Activated T-cell treated with anti-CD3 and anti-CD28 coated beads, Interleukin-2, amount 50 U/mL, for 24 hours (primary cell): ENCODE data around the gene RBP4.

Experiments used
- DNase-seq: peaks from one replicate; pipeline ENCODE4 v3.0.0-alpha.2; 2020
- H3K27ac Mint-ChIP-seq: 2 replicates; pipeline ENCODE4 v1.8.0; 2020; ENCODE audit warnings: mild to moderate bottlenecking, mixed read lengths
- H3K27me3 Mint-ChIP-seq: 2 replicates; pipeline ENCODE4 v1.8.0; 2020; ENCODE audit warnings: mixed read lengths
- H3K36me3 Mint-ChIP-seq: 2 replicates; pipeline ENCODE4 v1.8.0; 2020; ENCODE audit warnings: low read depth, mixed read lengths
- H3K4me1 Mint-ChIP-seq: 2 replicates; pipeline ENCODE4 v1.8.0; 2020; ENCODE audit warnings: low read depth, mixed read lengths
- H3K4me3 Mint-ChIP-seq: 2 replicates; pipeline ENCODE4 v1.8.0; 2020; ENCODE audit warnings: mild to moderate bottlenecking, moderate library complexity, mixed read lengths
- H3K9me3 Mint-ChIP-seq: 2 replicates; pipeline ENCODE4 v1.8.0; 2020; ENCODE audit warnings: mixed read lengths

Gene RBP4

GRCh38 chr10:93601146-93601773 is at the start of gene RBP4:
TSS of gene RBP4 (minus strand) at chr10:93601235. CDS start at chr10:93601028, 207 bp downstream.
- Mint-ChIP-seq H3K4me1 (peaks cover 4% of the 10 kb centered on the region), H3K4me3 (no peak within 1 kb of the TSS), H3K27ac (no peak within 1 kb of the TSS), H3K27me3 (peaks cover 53% of the 10 kb centered on the region), H3K9me3 (no peaks in the 10 kb centered on the region), H3K36me3 (no peaks in the 10 kb centered on the region)
- DNase-seq = no peak

GRCh38 chr10:93639791-93640190 is 38.8 kb upstream of the RBP4 start:
- H3K4me1 Mint-ChIP-seq = no peaks in the 10 kb centered on the region
- no peaks in the 10 kb centered on the region for H3K36me3 Mint-ChIP-seq
- H3K9me3 Mint-ChIP-seq = no peaks in the 10 kb centered on the region
- no peak overlapping the region for H3K4me3 Mint-ChIP-seq
- H3K27me3 Mint-ChIP-seq = peaks cover 18% of the 10 kb centered on the region
- DNase-seq = no peak
- H3K27ac Mint-ChIP-seq = no peak overlapping the region

DNA sequence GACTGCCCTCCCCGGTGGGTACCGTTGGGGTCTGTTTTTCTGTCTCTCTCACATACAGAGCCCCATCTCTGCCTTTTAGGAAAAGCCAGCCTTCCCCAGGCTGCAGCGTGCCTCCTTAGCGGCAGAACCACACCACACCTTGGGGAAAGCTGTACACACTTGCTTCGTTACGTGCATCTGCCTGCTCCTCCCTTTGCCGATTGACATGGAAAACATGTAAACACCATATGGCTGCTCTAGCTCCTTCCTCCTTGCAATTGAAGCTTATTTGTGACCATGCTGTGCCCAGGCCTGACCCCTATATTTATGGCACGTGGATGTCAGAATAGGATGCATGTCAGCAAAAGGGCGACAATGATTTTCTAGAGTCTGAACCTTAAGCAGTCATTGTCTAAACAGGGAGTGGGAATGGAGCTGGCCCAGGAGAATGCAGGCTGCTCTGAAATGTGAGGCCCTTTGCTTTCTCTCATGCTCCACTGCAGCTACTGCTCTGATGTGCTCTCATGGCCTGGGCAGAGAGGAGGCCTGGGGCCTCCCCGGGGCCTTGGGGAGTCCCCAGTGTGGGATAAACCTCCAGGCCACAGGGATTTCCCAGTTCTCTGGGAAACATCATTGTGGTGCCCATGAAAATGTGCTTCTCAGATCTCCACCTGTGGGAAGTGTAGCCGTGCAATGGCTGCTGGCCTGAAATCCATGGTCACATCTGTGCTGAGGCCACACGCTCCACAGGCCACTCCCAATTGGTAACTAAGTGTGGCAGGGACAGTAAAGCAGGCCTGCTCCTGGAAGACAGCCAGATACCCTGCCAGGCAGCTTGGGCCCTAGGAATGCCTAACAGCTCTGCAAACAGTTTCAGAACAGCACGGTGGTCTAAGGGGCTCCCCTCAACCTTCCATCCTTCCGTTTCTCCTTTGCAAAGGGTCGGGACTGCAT is 29.9 kb upstream of the RBP4 start:
- Mint-ChIP-seq H3K27me3 (peaks cover 20% of the 10 kb centered on the region), H3K4me3 (no peak overlapping the region), H3K9me3 (no peaks in the 10 kb centered on the region), H3K4me1 (no peaks in the 10 kb centered on the region), H3K27ac (no peak overlapping the region), H3K36me3 (no peaks in the 10 kb centered on the region)
- no peak for DNase-seq

DNA sequence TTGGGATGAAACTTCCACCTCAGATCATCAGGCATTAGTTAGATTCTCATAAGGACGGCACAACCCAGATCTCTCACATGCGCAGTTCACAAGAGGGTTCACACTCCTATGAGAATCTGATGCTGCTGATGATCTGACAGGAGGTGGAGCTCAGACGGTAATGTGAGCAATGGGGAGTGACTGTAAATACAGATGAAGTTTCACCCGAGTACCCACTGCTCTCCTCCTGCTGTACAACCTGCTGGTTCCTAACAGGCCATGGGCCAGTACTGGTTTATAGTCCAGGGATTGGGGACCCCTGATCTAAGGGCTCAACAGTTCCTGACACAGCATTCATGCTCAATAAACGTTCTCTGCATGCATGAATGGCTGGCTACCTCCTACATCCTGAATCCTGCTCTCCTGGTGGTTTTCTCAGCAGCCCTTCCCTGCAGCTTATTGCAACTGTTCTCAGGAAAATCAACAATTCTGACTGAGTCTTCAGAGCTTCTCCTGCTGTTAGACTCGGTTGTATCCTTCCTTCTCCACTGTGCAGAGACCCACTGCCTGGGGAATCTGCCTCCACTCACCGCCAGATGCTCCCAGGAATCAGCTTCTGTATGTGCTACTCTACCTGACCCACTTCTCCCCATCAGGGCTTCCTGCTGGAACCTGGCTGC is 28.7 kb upstream of the RBP4 start:
- H3K9me3 Mint-ChIP-seq = no peaks in the 10 kb centered on the region
- no peak overlapping the region for H3K27ac Mint-ChIP-seq
- no peaks in the 10 kb centered on the region for H3K4me1 Mint-ChIP-seq
- no peak for DNase-seq
- no peak overlapping the region for H3K4me3 Mint-ChIP-seq
- peaks cover 20% of the 10 kb centered on the region for H3K27me3 Mint-ChIP-seq
- no peaks in the 10 kb centered on the region for H3K36me3 Mint-ChIP-seq

DNA sequence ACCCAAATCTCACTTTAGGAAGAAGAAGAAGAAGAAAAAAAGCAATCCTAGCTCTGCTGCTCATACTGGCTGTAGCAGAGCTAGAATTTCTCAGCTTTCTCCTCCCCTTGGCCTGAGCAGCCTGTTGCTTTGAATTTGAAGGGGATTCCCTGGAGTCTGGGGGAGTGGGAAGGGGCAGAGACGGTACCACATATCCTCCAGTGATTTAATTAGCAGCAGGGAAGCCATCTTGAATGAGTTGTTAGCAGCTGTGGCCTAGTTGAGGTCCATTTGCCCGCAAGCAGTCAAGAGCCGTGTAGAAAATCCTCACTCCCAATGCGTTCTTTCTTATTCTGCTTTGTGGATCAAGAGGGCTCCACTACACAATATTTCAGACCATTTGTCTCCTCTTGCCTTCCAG is 27.8 kb upstream of the RBP4 start:
- H3K27ac Mint-ChIP-seq = no peak overlapping the region
- H3K27me3 Mint-ChIP-seq = peaks cover 20% of the 10 kb centered on the region
- no peaks in the 10 kb centered on the region for H3K9me3 Mint-ChIP-seq
- no peaks in the 10 kb centered on the region for H3K4me1 Mint-ChIP-seq
- H3K4me3 Mint-ChIP-seq = no peak overlapping the region
- H3K36me3 Mint-ChIP-seq = no peaks in the 10 kb centered on the region
- DNase-seq = no peak

DNA sequence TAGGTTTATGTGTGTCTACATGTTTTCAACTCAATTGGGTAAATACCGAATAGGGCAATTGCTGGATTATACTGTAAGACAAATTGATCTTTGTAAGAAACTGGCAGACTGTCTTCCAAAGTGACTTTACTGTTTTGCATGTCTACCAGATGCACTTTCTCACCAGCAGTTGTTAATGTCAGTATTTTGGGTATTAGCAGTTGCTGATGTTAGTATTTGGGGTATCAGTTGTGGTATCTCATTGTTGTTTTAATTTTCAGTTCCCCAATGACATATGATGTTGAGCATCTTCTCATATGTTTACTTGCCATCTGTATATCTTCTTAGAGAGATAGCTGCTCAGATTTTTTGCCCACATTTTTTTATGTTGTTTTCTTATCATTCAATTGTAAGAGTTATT is 21.9 kb upstream of the RBP4 start:
- no peak overlapping the region for H3K4me3 Mint-ChIP-seq
- H3K36me3 Mint-ChIP-seq = no peaks in the 10 kb centered on the region
- no peaks in the 10 kb centered on the region for H3K4me1 Mint-ChIP-seq
- peaks cover 14% of the 10 kb centered on the region for H3K27me3 Mint-ChIP-seq
- no peak for DNase-seq
- H3K27ac Mint-ChIP-seq = no peak overlapping the region
- H3K9me3 Mint-ChIP-seq = no peaks in the 10 kb centered on the region

DNA sequence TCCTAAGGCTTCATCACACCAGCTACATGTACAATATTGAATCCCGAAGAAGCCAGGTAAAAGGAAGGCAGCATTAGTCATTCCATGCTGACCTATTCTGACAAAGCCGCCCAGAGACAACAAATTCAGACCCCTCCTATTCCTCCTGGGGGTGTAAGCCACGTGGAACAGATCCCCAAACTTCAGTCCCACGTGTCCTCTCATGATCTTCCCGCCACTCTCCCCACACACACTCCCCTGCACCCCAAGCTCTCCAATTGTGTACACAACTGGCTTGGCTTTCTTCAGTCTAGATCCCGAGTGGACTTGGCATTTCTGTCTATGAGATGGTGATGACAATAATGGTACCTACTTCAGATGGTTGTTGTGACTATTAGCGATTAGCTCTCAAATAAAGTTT is 19.9 kb upstream of the RBP4 start:
- DNase-seq = no peak
- Mint-ChIP-seq H3K27ac (no peak overlapping the region), H3K27me3 (peaks cover 7% of the 10 kb centered on the region), H3K4me3 (no peak overlapping the region), H3K9me3 (no peaks in the 10 kb centered on the region), H3K36me3 (no peaks in the 10 kb centered on the region), H3K4me1 (no peaks in the 10 kb centered on the region)

GRCh38 chr10:93615576-93616235 is 14.7 kb upstream of the RBP4 start:
- DNase-seq = no peak
- Mint-ChIP-seq H3K27ac (no peak overlapping the region), H3K9me3 (no peaks in the 10 kb centered on the region), H3K27me3 (peaks cover 9% of the 10 kb centered on the region), H3K4me3 (no peak overlapping the region), H3K4me1 (no peaks in the 10 kb centered on the region), H3K36me3 (no peaks in the 10 kb centered on the region)

- no peak overlapping the region for H3K27ac Mint-ChIP-seq
- H3K27me3 Mint-ChIP-seq = peaks cover 10% of the 10 kb centered on the region
- no peaks in the 10 kb centered on the region for H3K9me3 Mint-ChIP-seq
- no peak overlapping the region for H3K4me3 Mint-ChIP-seq
- no peak for DNase-seq
- H3K4me1 Mint-ChIP-seq = no peaks in the 10 kb centered on the region
- H3K36me3 Mint-ChIP-seq = no peaks in the 10 kb centered on the region
Observed at GRCh38 chr10:93614101-93614825, 13.2 kb upstream of the RBP4 start.

DNA sequence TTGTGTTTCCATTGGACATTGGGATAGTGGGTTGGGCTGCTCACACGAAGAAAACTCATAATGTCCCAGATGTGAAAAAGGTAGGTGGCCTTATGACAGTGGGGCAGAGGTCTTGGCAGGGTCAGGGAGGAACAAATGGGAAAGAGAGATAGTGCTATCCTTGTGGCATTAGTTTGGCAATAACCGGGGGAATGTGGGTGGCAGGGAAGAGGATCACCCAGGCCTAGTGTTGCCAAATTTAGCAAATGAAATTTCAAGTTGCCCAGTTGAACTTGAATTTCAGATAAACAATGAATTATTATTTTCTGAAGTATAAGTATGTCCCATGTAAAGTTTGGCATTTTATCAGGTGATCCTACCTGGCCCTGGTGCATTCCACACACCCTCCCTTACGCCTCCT is 12.1 kb upstream of the RBP4 start:
- DNase-seq = no peak
- H3K36me3 Mint-ChIP-seq = no peaks in the 10 kb centered on the region
- H3K9me3 Mint-ChIP-seq = no peaks in the 10 kb centered on the region
- no peak overlapping the region for H3K27ac Mint-ChIP-seq
- H3K27me3 Mint-ChIP-seq = peaks cover 15% of the 10 kb centered on the region
- H3K4me3 Mint-ChIP-seq = no peak overlapping the region
- H3K4me1 Mint-ChIP-seq = no peaks in the 10 kb centered on the region

DNA sequence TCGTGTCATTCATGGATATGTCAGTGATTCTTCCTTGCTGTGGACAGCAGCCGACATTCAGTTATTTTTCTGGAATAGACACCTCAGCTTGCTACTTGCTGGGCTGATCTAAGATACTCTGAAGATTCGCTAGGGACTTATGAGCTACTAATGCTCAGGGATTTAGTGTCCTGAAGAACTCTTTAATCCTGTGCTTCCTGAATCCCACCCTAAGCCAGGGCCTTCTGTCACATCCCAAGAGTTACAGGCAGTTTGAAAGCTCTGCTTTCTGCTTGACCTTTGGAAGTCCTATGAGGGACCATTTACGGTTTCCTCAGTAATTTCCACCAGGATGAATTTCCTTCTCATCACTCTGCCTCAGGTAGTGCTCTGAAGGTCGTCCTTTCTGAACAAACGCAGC is 11.3 kb upstream of the RBP4 start, which contains the start of gene PDE6C:
PDE6C (plus strand) TSS at position 227 of the 400 bp plus-strand sequence. CDS start 189 bp downstream, outside the sequence.
- no peaks in the 10 kb centered on the region for H3K9me3 Mint-ChIP-seq
- H3K4me3 Mint-ChIP-seq = no peak within 1 kb of the TSS
- DNase-seq = no peak
- no peaks in the 10 kb centered on the region for H3K36me3 Mint-ChIP-seq
- no peak within 1 kb of the TSS for H3K27ac Mint-ChIP-seq
- no peaks in the 10 kb centered on the region for H3K4me1 Mint-ChIP-seq
- H3K27me3 Mint-ChIP-seq = peaks cover 20% of the 10 kb centered on the region

DNA sequence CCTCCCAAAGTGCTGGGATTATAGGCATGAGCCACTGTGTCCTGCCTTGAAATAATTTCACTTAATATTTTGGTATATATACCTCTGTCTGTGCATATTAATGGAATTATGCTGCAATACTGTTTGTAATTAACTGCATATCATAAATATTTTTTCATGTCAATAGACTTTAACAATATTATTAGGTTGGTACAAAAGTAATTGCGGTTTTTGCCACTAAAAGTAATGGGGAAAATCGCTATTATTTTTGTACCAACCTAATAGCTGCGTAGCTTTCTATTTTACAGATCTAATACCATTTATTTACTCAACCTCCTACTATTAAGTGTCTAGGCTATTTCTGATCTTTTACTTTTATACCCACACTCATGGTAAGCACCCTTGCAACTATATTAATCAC is 7.4 kb upstream of the RBP4 start:
- DNase-seq = no peak
- Mint-ChIP-seq H3K36me3 (no peaks in the 10 kb centered on the region), H3K4me1 (no peaks in the 10 kb centered on the region), H3K4me3 (no peak overlapping the region), H3K9me3 (peaks cover 2% of the 10 kb centered on the region), H3K27ac (no peak overlapping the region), H3K27me3 (peaks cover 43% of the 10 kb centered on the region)

DNA sequence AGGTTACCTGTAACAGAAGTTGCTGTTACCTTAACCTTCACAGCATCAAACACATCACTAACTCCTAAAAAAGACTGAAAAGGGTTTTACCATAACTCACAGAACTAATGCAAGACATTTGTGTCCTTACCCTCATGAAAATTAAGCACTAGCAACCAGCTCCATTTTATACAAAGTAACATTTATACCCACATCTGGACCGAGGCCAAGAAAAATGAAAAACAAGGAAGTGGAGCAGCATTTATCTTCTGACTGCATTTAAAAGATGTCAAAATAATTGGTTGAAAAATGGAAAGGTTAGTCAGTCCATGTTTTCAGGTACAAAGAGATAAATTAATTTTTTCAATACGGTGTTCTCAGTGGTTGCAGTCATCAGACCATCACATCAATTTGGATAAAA is 3.1 kb upstream of the RBP4 start:
- no peak overlapping the region for H3K27ac Mint-ChIP-seq
- peaks cover 71% of the 10 kb centered on the region for H3K27me3 Mint-ChIP-seq
- no peak overlapping the region for H3K4me3 Mint-ChIP-seq
- DNase-seq = no peak
- no peaks in the 10 kb centered on the region for H3K36me3 Mint-ChIP-seq
- peaks cover 2% of the 10 kb centered on the region for H3K9me3 Mint-ChIP-seq
- H3K4me1 Mint-ChIP-seq = peaks cover 4% of the 10 kb centered on the region

GRCh38 chr10:93603023-93603422 is 2.0 kb upstream of the RBP4 start:
- peaks cover 2% of the 10 kb centered on the region for H3K9me3 Mint-ChIP-seq
- no peak overlapping the region for H3K27ac Mint-ChIP-seq
- no peak overlapping the region for H3K4me3 Mint-ChIP-seq
- H3K4me1 Mint-ChIP-seq = peaks cover 4% of the 10 kb centered on the region
- peaks cover 67% of the 10 kb centered on the region for H3K27me3 Mint-ChIP-seq
- DNase-seq = no peak
- no peaks in the 10 kb centered on the region for H3K36me3 Mint-ChIP-seq
